HCT116 (cell line): Measurements from ENCODE around the gene SPRYD4. TPM values are rescaled to one million over a fixed set of nuclear protein-coding genes. Genes with fewer than 3 reads are reported as not detected.

Experiments
- ATAC-seq: fragments of 200-7000 bp; cut with Tn5 transposase; 2 replicates; pipeline ENCODE4 v1.9.1; 2020; ENCODE audit warnings: mild to moderate bottlenecking, moderate library complexity
- BruUV-seq: library from RNA; stranded (reverse); fragments of 400-500 nt; replicated peaks from 2 replicates; lab custom pipeline; 2021; lab: Mats Ljungman, UMichigan
- CTCF ChIA-PET: fragments of 300-600 bp; sonication (Branson Sonifier 250); formaldehyde crosslinking; loops from one replicate; lab custom pipeline; 2021; ENCODE audit warnings: antibody characterized with exemption; lab: Charles Lee
- POLR2A ChIA-PET: fragments of 300-600, 350-600 bp; sonication (Branson Sonifier 250); formaldehyde crosslinking; loops from one replicate; lab custom pipeline; 2021; ENCODE audit warnings: antibody characterized with exemption; lab: Charles Lee
- RAD21 ChIA-PET, 2 experiments: fragments of 300-600 bp; sonication (Branson Sonifier 250); formaldehyde crosslinking; loops; one replicate each; lab custom pipeline; 2023; ENCODE audit warnings: low total read pairs in 2 of 2; ENCODE audit not compliant: uncharacterized antibody in 2 of 2, unreplicated experiment in 2 of 2, low non-redundant PET in 1 of 2; lab: Charles Lee
- DNase-seq: peaks from one replicate; pipeline ENCODE4 v3.0.0-alpha.2; 2010; ENCODE audit warnings: low read depth, low spot score
- H2AFZ ChIP-seq: fragments of 200-600 bp; shearing (Covaris generic), sonication (generic); 2 replicates; pipeline ENCODE4 v1.6.1; 2017; ENCODE audit warnings: low read depth, mixed run types, mixed read lengths, antibody characterized with exemption, low read length; ENCODE audit not compliant: poor library complexity, severe bottlenecking
- H3K27ac ChIP-seq: 2 replicates; pipeline ENCODE4 v1.5.1; 2012; ENCODE audit warnings: low read depth, low read length
- H3K27me3 ChIP-seq: fragments of 200-600 bp; sonication (generic); 2 replicates; pipeline ENCODE4 v1.6.1; 2016; ENCODE audit warnings: mixed run types, low read length, mixed read lengths; ENCODE audit not compliant: insufficient read depth
- H3K36me3 ChIP-seq, 2 experiments: fragments of 200-500 bp in 1 of 2; fragments of 200-600 bp in 1 of 2; sonication (Bioruptor generic) in 1 of 2; sonication (generic) in 1 of 2; 2 replicates each; pipeline versions ENCODE4 v1.5.1 to v1.6.1; 2014 to 2016; ENCODE audit warnings: low read length in 2 of 2, inconsistent platforms in 1 of 2, mixed read lengths in 1 of 2, mixed run types in 1 of 2; ENCODE audit not compliant: insufficient read depth in 2 of 2, control insufficient read depth in 1 of 2
- H3K4me1 ChIP-seq, 2 experiments: fragments of 200-600 bp in 1 of 2; sonication (generic) in 1 of 2; 2 replicates each; pipeline versions ENCODE4 v1.5.1 to v1.6.1; 2012 to 2017; ENCODE audit warnings: low read length in 2 of 2, inconsistent platforms in 1 of 2, mild to moderate bottlenecking in 1 of 2, mixed read lengths in 1 of 2, mixed run types in 1 of 2, moderate library complexity in 1 of 2; ENCODE audit not compliant: insufficient read depth in 2 of 2, control insufficient read depth in 1 of 2
- H3K4me2 ChIP-seq: fragments of 200-600 bp; sonication (generic); 2 replicates; pipeline ENCODE4 v1.6.1; 2017; ENCODE audit warnings: mixed run types, low read length, mixed read lengths
- H3K4me3 ChIP-seq, 2 experiments: fragments of 200-600 bp in 1 of 2; sonication (generic) in 1 of 2; replicated peaks in 1 of 2; 2 replicates each; pipeline ENCODE4 v1.5.1; 2011 to 2016; ENCODE audit warnings: low read length in 2 of 2, control low read depth in 1 of 2, low read depth in 1 of 2, mild to moderate bottlenecking in 1 of 2, mixed read lengths in 1 of 2, mixed run types in 1 of 2
- H3K79me2 ChIP-seq: fragments of 200-600 bp; sonication (generic); 2 replicates; pipeline ENCODE4 v1.6.1; 2017; ENCODE audit warnings: mild to moderate bottlenecking, mixed run types, low read length, moderate library complexity, mixed read lengths; ENCODE audit not compliant: insufficient read depth
- H3K9ac ChIP-seq: fragments of 200-600 bp; sonication (generic); 2 replicates; pipeline ENCODE4 v1.6.1; 2016; ENCODE audit warnings: low read length, mixed read lengths
- H3K9me2 ChIP-seq: fragments of 200-600 bp; sonication (generic), shearing (Covaris generic); 2 replicates; pipeline ENCODE4 v1.6.1; 2017; ENCODE audit warnings: mixed run types, mild to moderate bottlenecking, moderate library complexity; ENCODE audit not compliant: insufficient read depth
- H3K9me3 ChIP-seq, 2 experiments: fragments of 200-500 bp in 1 of 2; fragments of 200-600 bp in 1 of 2; sonication (Bioruptor generic) in 1 of 2; sonication (generic) in 1 of 2; 2 replicates each; pipeline ENCODE4 v1.6.1; 2014 to 2017; ENCODE audit warnings: low read length in 2 of 2, mixed read lengths in 2 of 2, inconsistent platforms in 1 of 2, low read depth in 1 of 2, mild to moderate bottlenecking in 1 of 2, mixed run types in 1 of 2, moderate library complexity in 1 of 2; ENCODE audit not compliant: control insufficient read depth in 1 of 2, insufficient read depth in 1 of 2
- H4K20me1 ChIP-seq: fragments of 200-600 bp; sonication (generic), shearing (Covaris generic); 2 replicates; pipeline ENCODE4 v1.6.1; 2017; ENCODE audit warnings: mixed run types, mild to moderate bottlenecking, moderate library complexity; ENCODE audit not compliant: insufficient read depth
- ATF3 ChIP-seq: IDR thresholded peaks from 2 replicates; pipeline ENCODE4 v1.6.1; 2012
- FOSL1 ChIP-seq: IDR thresholded peaks from 2 replicates; pipeline ENCODE4 v1.6.1; 2012; ENCODE audit warnings: low read depth
- POLR2A ChIP-seq: IDR thresholded peaks from 2 replicates; pipeline ENCODE4 v1.7.0; 2011; ENCODE audit warnings: borderline replicate concordance; ENCODE audit not compliant: insufficient read depth, insufficient read length; ENCODE audit errors: extremely low read depth
- SP1 ChIP-seq: IDR thresholded peaks from 2 replicates; pipeline ENCODE4 v1.6.1; 2012; ENCODE audit warnings: low read depth
- ZFX ChIP-seq: fragments of 450-650 bp; IDR thresholded peaks from 2 replicates; pipeline ENCODE4 v1.6.1; 2017
- intact Hi-C: fragments of 100-400 bp; cut with micrococcal nuclease; formaldehyde crosslinking; loops from 2 replicates; pipeline ENCODE4 v1.10.0; 2022
- total RNA-seq: library from RNA; stranded (reverse); gene quantifications from one replicate; pipeline ENCODE4 v1.2.1, GENCODE V29; 2021; ENCODE audit not compliant: unreplicated experiment
- TF ChIP-seq, protein P1 (sequence below), 3 experiments: fragments of 200-600 bp in 1 of 3; sonication (generic) in 1 of 3; IDR thresholded peaks in 2 of 3; conservative IDR thresholded peaks in 1 of 3; 2 replicates each; pipeline ENCODE4 v1.5.1; 2012 to 2017; ENCODE audit warnings: low read depth in 2 of 3, low read length in 2 of 3, antibody characterized with exemption in 1 of 3, borderline replicate concordance in 1 of 3, control low read depth in 1 of 3, mild to moderate bottlenecking in 1 of 3, mixed read lengths in 1 of 3, mixed run types in 1 of 3, moderate library complexity in 1 of 3; ENCODE audit not compliant: insufficient read depth in 1 of 3

Gene SPRYD4
- total RNA-seq, 1 experiment from 2014 or later, result 2.5 TPM

DNA sequence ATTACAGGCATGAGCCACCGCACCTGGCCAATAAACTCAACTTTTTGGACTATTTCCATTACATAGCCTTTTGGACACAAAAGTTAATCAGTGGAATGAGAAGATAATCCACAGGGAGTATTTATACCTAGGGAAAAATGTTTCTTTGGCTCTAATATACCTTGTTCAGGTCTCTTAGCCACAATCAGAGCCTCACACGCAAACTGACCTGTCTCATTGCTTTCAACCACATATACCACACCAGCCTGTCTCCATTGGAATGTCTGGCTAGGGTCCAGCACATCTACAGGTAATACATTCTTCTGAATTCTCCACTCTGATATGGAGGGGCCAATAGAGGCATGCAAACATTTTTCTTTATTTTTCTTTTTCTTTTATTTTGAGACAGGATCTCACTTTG, 49.5 kb downstream of the SPRYD4 start:
- no peaks in the 10 kb centered on the region for H3K36me3 ChIP-seq
- TF ChIP-seq ATF3, result no peak
- TF ChIP-seq, protein P1, sequence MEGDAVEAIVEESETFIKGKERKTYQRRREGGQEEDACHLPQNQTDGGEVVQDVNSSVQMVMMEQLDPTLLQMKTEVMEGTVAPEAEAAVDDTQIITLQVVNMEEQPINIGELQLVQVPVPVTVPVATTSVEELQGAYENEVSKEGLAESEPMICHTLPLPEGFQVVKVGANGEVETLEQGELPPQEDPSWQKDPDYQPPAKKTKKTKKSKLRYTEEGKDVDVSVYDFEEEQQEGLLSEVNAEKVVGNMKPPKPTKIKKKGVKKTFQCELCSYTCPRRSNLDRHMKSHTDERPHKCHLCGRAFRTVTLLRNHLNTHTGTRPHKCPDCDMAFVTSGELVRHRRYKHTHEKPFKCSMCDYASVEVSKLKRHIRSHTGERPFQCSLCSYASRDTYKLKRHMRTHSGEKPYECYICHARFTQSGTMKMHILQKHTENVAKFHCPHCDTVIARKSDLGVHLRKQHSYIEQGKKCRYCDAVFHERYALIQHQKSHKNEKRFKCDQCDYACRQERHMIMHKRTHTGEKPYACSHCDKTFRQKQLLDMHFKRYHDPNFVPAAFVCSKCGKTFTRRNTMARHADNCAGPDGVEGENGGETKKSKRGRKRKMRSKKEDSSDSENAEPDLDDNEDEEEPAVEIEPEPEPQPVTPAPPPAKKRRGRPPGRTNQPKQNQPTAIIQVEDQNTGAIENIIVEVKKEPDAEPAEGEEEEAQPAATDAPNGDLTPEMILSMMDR (IDR thresholded peaks at IDR 0.05 in 2 of 3, conservative IDR thresholded peaks at IDR 0.05 in 1 of 3; ENCODE audit: borderline replicate concordance in 1 of 3, insufficient read depth in 1 of 3, low read depth in 2 of 3, low read length in 2 of 3), result no peak
- peak overlapping the region; percentile 59 for H3K27ac ChIP-seq
- peak overlapping the region; percentile 47 for H2AFZ ChIP-seq
- peak; percentile 49 for ATAC-seq
- H3K9me2 ChIP-seq, result no peaks in the 10 kb centered on the region
- ChIA-PET POLR2A (interaction anchor here (0.6 to 1.2 kb wide), 2 partner anchors 119 to 201 kb away, joined by 3 to 5 read pairs; no protein-coding TSS in a partner anchor), RAD21 (no interaction called here), CTCF (interaction anchor here (3.6 kb wide), 1 partner anchor 119 kb away, joined by 15 read pairs; no protein-coding TSS in a partner anchor)
- H3K4me1 ChIP-seq, result peaks cover 30 to 56% of the 10 kb centered on the region in 2 experiments
- no peaks in the 10 kb centered on the region for H3K27me3 ChIP-seq
- peak overlapping the region in 1 of 2 experiments; percentile 34; a peak in 2 of 4 replicates for H3K4me3 ChIP-seq
- intact Hi-C loops, result no loop called here
- no TSS peak for BruUV-seq
- H4K20me1 ChIP-seq, result no peaks in the 10 kb centered on the region
- peaks cover 9% of the 10 kb centered on the region for H3K79me2 ChIP-seq
- H3K9ac ChIP-seq, result peak overlapping the region; percentile 48; the same call in 1 of the 2 replicates
- peak overlapping the region; percentile 72 for H3K4me2 ChIP-seq
- H3K9me3 ChIP-seq, result no peaks in the 10 kb centered on the region
- DNase-seq, result peak; percentile 42

DNA sequence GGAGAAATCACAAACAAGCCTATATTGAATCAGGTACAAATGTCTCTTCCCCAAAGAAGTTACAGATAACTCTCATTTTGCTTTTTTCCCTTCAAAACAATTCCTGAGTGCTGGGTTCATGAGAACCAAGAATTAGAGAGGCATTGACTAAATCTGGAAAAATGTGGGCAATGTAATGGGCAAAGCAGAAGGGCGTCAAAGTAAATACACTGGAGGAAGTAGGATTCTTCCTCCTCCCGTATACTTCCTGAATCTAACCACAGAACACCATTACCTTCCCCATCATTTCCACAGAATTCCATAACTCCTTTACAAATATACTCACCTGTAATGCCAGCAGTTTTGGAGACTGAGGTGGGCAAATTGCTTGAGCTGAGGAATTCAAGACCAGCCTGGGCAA, 50.2 kb downstream of the SPRYD4 start:
- no peak for DNase-seq
- Histone ChIP-seq H3K27ac (peak overlapping the region; percentile 59), H3K27me3 (no peaks in the 10 kb centered on the region), H3K36me3 (no peaks in the 10 kb centered on the region), H3K4me3 (peak overlapping the region in 1 of 2 experiments; percentile 34; a peak in 2 of 4 replicates), H2AFZ (peak overlapping the region; percentile 47), H3K4me2 (peak overlapping the region; percentile 72), H3K9me3 (no peaks in the 10 kb centered on the region)
- POLR2A ChIA-PET, result interaction anchor here (1.2 kb wide), 1 partner anchor 118 kb away, joined by 5 read pairs; no protein-coding TSS in a partner anchor
- TF ChIP-seq ZFX (no peak), FOSL1 (peak; percentile 28; the same call in 1 of the 2 replicates), POLR2A (no peak), SP1 (peak; percentile 45; the same call in 1 of the 2 replicates)
- TF ChIP-seq, all 23 proteins: peak for 2
- Histone ChIP-seq H4K20me1 (no peaks in the 10 kb centered on the region), H3K9me2 (no peaks in the 10 kb centered on the region), H3K9ac (peak overlapping the region; percentile 48), H3K4me1 (peaks cover 36 to 63% of the 10 kb centered on the region in 2 experiments), H3K79me2 (peaks cover 16% of the 10 kb centered on the region)
- CTCF ChIA-PET, result interaction anchor here (0.6 to 3.6 kb wide), 2 partner anchors 54 to 118 kb away, joined by 4 to 15 read pairs; no protein-coding TSS in a partner anchor
- peak; percentile 35 for ATAC-seq
- RAD21 ChIA-PET, result no interaction called here
- BruUV-seq, result no TSS peak
- intact Hi-C loops, result no loop called here
